GM12878 (cell line): ENCODE measurements around the gene PALD1. TPM values are rescaled to one million over a fixed set of nuclear protein-coding genes. Genes with fewer than 3 reads are reported as not detected.

Experiments
- ATAC-seq: fragments of 200-7000 bp; cut with Tn5 transposase; 3 replicates; pipeline ENCODE4 v1.9.1; 2020; ENCODE audit warnings: mild to moderate bottlenecking, moderate library complexity
- BruUV-seq: library from RNA; stranded (reverse); fragments of 400-500 nt; replicated peaks from 2 replicates; lab custom pipeline; 2021; lab: Mats Ljungman, UMichigan
- CTCF ChIA-PET: fragments of 300-600 bp; sonication (Branson Sonifier 250); formaldehyde crosslinking; extraction: SDS; loops from one replicate; lab custom pipeline; 2021; ENCODE audit warnings: inconsistent platforms; lab: Yijun Ruan, JAX
- POLR2A ChIA-PET: fragments of 350-600 bp; formaldehyde crosslinking; extraction: SDS; loops from one replicate; lab custom pipeline; 2021; ENCODE audit warnings: inconsistent platforms; lab: Charles Lee
- RAD21 ChIA-PET: fragments of 300-600 bp; sonication (Branson Sonifier 250); formaldehyde crosslinking; loops from one replicate; lab custom pipeline; 2023; ENCODE audit warnings: antibody characterized with exemption; ENCODE audit not compliant: unreplicated experiment; lab: Charles Lee
- SMC1A ChIA-PET: fragments of 300-600 bp; sonication (Branson Sonifier 250); formaldehyde crosslinking; loops from one replicate; lab custom pipeline; 2023; ENCODE audit not compliant: unreplicated experiment, uncharacterized antibody; lab: Charles Lee
- DNase-seq: peaks from one replicate; pipeline ENCODE4 v3.0.0-alpha.2; 2011; ENCODE audit warnings: low read depth, low spot score
- FAIRE-seq: peaks from 3 replicates; lab custom pipeline; 2011; peaks lifted over from hg19 to GRCh38; lab: Jason Lieb, UNC
- H2AFZ ChIP-seq: 2 replicates; pipeline ENCODE4 v1.6.0; 2011; ENCODE audit warnings: low read depth, low read length, control low read depth; ENCODE audit not compliant: control insufficient read depth
- H3K27ac ChIP-seq: 2 replicates; pipeline ENCODE4 v1.5.1; 2011; ENCODE audit warnings: control low read depth; ENCODE audit not compliant: control insufficient read depth, insufficient read depth
- H3K27me3 ChIP-seq, 2 experiments: replicated peaks in 1 of 2; 2 replicates each; pipeline versions ENCODE4 v1.6.0 to v1.6.1; 2011; ENCODE audit warnings: low read length in 1 of 2; ENCODE audit not compliant: control insufficient read depth in 2 of 2, insufficient read depth in 2 of 2
- H3K36me3 ChIP-seq, 2 experiments: 2 replicates each; pipeline ENCODE4 v1.5.1; 2011; ENCODE audit warnings: low read length in 1 of 2; ENCODE audit not compliant: control insufficient read depth in 2 of 2, insufficient read depth in 2 of 2
- H3K4me1 ChIP-seq: 2 replicates; pipeline ENCODE4 v1.6.1; 2011; ENCODE audit warnings: mild to moderate bottlenecking, low read length, moderate library complexity, mixed read lengths; ENCODE audit not compliant: control insufficient read depth, insufficient read depth
- H3K4me2 ChIP-seq: 2 replicates; pipeline ENCODE4 v1.6.0; 2011; ENCODE audit warnings: control low read depth; ENCODE audit not compliant: control insufficient read depth, insufficient read depth
- H3K4me3 ChIP-seq: fragments of 200-600 bp; sonication (generic); 2 replicates; pipeline ENCODE4 v1.5.1; 2016
- H3K79me2 ChIP-seq: 2 replicates; pipeline ENCODE4 v1.6.0; 2011; ENCODE audit warnings: low read length; ENCODE audit not compliant: control insufficient read depth, insufficient read depth
- H3K9ac ChIP-seq: 2 replicates; pipeline ENCODE4 v1.8.0; 2011; ENCODE audit warnings: low read length, control low read depth, mixed read lengths; ENCODE audit not compliant: control insufficient read depth, insufficient read depth
- H3K9me3 ChIP-seq: replicated peaks from 3 replicates; pipeline ENCODE4 v1.5.1; 2011; ENCODE audit warnings: mild to moderate bottlenecking, low read length; ENCODE audit not compliant: control insufficient read depth, insufficient read depth
- H4K20me1 ChIP-seq: 2 replicates; pipeline ENCODE4 v1.6.0; 2011; ENCODE audit not compliant: control insufficient read depth, insufficient read depth
- PAX5 ChIP-seq: IDR thresholded peaks from 2 replicates; pipeline ENCODE4 v1.6.1; 2011; ENCODE audit warnings: low read depth, low read length, borderline replicate concordance
- TARDBP ChIP-seq: IDR thresholded peaks from 2 replicates; pipeline ENCODE4 v1.6.1; 2016; ENCODE audit warnings: borderline replicate concordance
- TCF3 ChIP-seq: IDR thresholded peaks from 2 replicates; pipeline ENCODE4 v1.6.1; 2012; ENCODE audit warnings: low read depth, mild to moderate bottlenecking, low read length, borderline replicate concordance; ENCODE audit not compliant: insufficient read depth
- WGBS: methylation state at CpG from one replicate; pipeline ENCODE4 v1.1.6; 2016; ENCODE audit warnings: low lambda C conversion rate; ENCODE audit not compliant: insufficient replicate concordance, insufficient coverage; ENCODE audit errors: missing lambda C conversion rate; 5-methylcytosine and 5-hydroxymethylcytosine counted together
- in situ Hi-C: fragments of 300-500 bp; cut with MboI; formaldehyde crosslinking; loops from 9 replicates; pipeline ENCODE4 v1.14.3; 2018; ENCODE audit warnings: mixed read lengths
- intact Hi-C: fragments of 100-400 bp; cut with micrococcal nuclease; formaldehyde crosslinking; loops from one replicate; pipeline ENCODE4 v1.14.2; 2022; ENCODE audit not compliant: unreplicated experiment
- polyA plus RNA-seq, 11 experiments: library from polyadenylated mRNA; depleted of rRNA in 4 of 11; unstranded in 6 of 11; stranded (reverse) in 5 of 11; fragments of >200 nt; fragmentation: Nextera tagmentation in 4 of 11; fragmentation: Illumina TruSeq in 1 of 11; extraction: Ambion mirVana in 4 of 11; extraction: Trizol in 1 of 11; gene quantifications; 1 replicate in 1 of 11; 2 replicates in 10 of 11; pipeline versions ENCODE4 v1.2.1 to v1.2.3, GENCODE V29; 2011 to 2016; ENCODE audit warnings: inconsistent platforms in 2 of 11, missing spikeins in 2 of 11, low read depth in 1 of 11
- total RNA-seq, 4 experiments: library from RNA; depleted of rRNA in 3 of 4; stranded (reverse); fragments of >200 nt in 3 of 4; fragmentation: Illumina TruSeq in 1 of 4; extraction: Trizol in 1 of 4; gene quantifications; 2 replicates each; pipeline versions ENCODE4 v1.2.1 to v1.2.3, GENCODE V29; 2013 to 2021
- TF ChIP-seq, protein P1 (sequence below): IDR thresholded peaks from 2 replicates; pipeline ENCODE4 v1.6.1; 2011; ENCODE audit warnings: borderline replicate concordance, low read depth, mild to moderate bottlenecking, moderate library complexity, low read length; ENCODE audit not compliant: insufficient read depth, poor library complexity, severe bottlenecking
- TF ChIP-seq, protein P2 (sequence below): IDR thresholded peaks from 2 replicates; pipeline ENCODE4 v1.6.1; 2012; ENCODE audit warnings: low read length, inconsistent platforms

Gene PALD1
- total and polyA plus RNA-seq, 10 of the 15 experiments (the other 5 are each of a cell fraction or from before 2014, with no cell fraction given) = 0.43 to 20.9 (median 9.0) TPM

DNA sequence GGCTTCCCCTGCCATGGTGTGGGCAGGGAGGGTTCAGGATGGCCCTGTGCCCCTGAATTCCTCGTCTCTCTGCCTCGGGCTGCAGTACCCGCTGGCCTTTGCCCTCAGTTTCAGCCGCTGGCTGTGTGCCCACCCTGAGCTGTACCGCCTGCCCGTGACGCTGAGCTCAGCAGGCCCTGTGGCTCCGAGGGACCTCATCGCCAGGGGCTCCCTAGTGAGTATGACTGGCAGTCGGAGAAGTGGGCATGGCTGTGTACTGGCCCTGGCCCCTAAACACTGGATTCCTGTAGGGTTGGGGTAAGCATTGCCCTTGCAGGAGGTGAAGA is 59.6 kb downstream of the PALD1 start:
- TF ChIP-seq TCF3 = no peak
- no peak for TF ChIP-seq PAX5
- TF ChIP-seq, protein P1, sequence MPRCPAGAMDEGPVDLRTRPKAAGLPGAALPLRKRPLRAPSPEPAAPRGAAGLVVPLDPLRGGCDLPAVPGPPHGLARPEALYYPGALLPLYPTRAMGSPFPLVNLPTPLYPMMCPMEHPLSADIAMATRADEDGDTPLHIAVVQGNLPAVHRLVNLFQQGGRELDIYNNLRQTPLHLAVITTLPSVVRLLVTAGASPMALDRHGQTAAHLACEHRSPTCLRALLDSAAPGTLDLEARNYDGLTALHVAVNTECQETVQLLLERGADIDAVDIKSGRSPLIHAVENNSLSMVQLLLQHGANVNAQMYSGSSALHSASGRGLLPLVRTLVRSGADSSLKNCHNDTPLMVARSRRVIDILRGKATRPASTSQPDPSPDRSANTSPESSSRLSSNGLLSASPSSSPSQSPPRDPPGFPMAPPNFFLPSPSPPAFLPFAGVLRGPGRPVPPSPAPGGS = no peak
- TF ChIP-seq TARDBP = no peak
- TF ChIP-seq, protein P2, sequence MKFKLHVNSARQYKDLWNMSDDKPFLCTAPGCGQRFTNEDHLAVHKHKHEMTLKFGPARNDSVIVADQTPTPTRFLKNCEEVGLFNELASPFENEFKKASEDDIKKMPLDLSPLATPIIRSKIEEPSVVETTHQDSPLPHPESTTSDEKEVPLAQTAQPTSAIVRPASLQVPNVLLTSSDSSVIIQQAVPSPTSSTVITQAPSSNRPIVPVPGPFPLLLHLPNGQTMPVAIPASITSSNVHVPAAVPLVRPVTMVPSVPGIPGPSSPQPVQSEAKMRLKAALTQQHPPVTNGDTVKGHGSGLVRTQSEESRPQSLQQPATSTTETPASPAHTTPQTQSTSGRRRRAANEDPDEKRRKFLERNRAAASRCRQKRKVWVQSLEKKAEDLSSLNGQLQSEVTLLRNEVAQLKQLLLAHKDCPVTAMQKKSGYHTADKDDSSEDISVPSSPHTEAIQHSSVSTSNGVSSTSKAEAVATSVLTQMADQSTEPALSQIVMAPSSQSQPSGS = no peak
- 68% methylated on average over 10 of the region's 10 CpGs for WGBS
- peaks cover 0 to 2% of the 10 kb centered on the region in 2 experiments; a peak in 2 of 4 replicates for H3K36me3 ChIP-seq
- CTCF ChIA-PET = interaction anchor here (1.0 to 7.6 kb wide), 3 partner anchors 39 to 77 kb away, joined by 3 to 74 read pairs (median 3); no protein-coding TSS in a partner anchor
- H3K9me3 ChIP-seq = no peaks in the 10 kb centered on the region
- H3K27me3 ChIP-seq = no peaks in the 10 kb centered on the region
- H2AFZ ChIP-seq = no peak overlapping the region
- no peak for DNase-seq
- SMC1A ChIA-PET = interaction anchor here (0.7 to 1.8 kb wide), 3 partner anchors 43 to 317 kb away, joined by 3 to 4 read pairs (median 4); no protein-coding TSS in a partner anchor
- no peaks in the 10 kb centered on the region for H3K4me1 ChIP-seq
- H3K27ac ChIP-seq = no peak overlapping the region
- no peaks in the 10 kb centered on the region for H4K20me1 ChIP-seq
- no peak overlapping the region for H3K9ac ChIP-seq
- in situ Hi-C loops = loop anchor here (5.0 kb wide), 1 partner anchor 76 kb away; no protein-coding TSS in a partner anchor
- H3K4me2 ChIP-seq = no peak overlapping the region
- no peaks in the 10 kb centered on the region for H3K79me2 ChIP-seq
- no TSS peak for BruUV-seq
- H3K4me3 ChIP-seq = no peak overlapping the region
- RAD21 ChIA-PET = interaction anchor here (0.6 to 1.2 kb wide), 3 partner anchors 44 to 101 kb away, joined by 3 to 7 read pairs (median 3); no protein-coding TSS in a partner anchor
- POLR2A ChIA-PET = no interaction called here
- no peak for ATAC-seq
- intact Hi-C loops = no loop called here
- no peak for FAIRE-seq
